ENCODE results near the gene AHCYL2. TPM values are rescaled to one million over a fixed set of nuclear protein-coding genes. Genes with fewer than 3 reads are reported as not detected.
"Not testable (repeated sequence)": the region's sequence is repeated elsewhere in the genome, so short reads cannot be mapped to it uniquely, and the experiment has no call there.

Gene AHCYL2
- total RNA-seq, 1 experiment from 2014 or later: 22.0 TPM

- DNase-seq (ENCODE audit: low read depth): no peak
Measured at GRCh38 chr7:129453510-129454248, 228.8 kb downstream of the AHCYL2 start.

GRCh38 chr7:129454249-129454551 lies 229.4 kb downstream of the AHCYL2 start:
- peak; percentile 53 for DNase-seq (ENCODE audit: low read depth)

DNA sequence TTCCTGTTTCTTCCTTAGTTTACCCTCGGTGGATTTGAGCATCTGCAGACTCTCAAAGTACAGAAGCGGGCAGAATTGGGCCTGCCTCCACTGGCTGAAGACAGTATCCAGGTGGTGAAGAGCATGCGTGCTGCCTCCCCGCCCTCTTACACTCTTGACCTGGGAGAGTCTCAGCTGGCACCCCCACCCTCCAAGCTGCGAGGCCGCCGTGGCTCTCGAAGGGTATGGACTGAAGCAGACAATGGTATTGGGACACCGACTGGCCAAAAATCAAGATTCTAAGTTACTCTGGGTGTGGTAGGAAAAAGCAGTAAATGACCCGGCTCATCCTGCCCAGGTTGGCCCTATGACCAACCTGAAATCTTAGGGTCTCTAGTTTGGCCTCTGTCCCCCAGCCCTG lies 231.6 kb downstream of the AHCYL2 start:
- no peak for DNase-seq (ENCODE audit: low read depth)

DNA sequence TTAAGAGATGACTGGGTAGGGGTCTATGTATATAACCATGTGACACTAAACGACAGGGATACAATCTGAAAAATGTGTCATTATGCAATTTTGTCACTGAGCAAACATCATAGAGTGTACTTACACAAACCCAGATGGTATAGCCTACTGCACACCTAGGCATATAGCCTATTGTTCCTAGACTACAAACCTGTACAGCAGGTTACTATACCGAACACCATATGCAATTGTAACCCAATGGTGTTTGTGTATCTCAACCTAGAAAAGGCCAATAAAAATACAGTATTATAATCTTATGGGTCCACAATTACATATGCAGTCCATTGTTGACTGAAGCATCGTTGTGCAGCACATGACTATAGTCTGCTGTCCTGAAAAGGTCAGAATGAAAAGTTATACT lies 232.3 kb downstream of the AHCYL2 start:
- DNase-seq (ENCODE audit: low read depth): no peak

DNA sequence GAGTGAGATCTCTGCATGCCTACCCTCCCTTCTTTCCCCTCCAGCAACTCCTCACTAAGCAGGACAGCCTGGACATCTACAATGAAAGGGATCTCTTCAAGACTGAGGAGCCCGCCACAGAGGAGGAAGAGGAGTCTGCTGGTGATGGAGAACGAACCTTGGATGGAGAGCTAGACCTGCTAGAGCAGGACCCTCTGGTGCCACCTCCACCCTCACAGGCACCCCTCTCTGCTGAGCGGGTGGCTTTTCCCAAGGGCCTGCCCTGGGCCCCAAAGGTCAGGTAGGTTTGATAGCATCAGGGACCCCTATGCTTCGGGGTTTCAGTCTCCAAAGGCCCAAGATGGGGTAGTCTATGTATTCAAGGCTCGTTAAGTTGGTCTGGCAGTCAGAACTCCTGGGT lies 233.3 kb downstream of the AHCYL2 start:
- DNase-seq (ENCODE audit: low read depth): no peak

- DNase-seq (ENCODE audit: low read depth): no peak
Measured at GRCh38 chr7:129461809-129462208, 237.0 kb downstream of the AHCYL2 start.

DNA sequence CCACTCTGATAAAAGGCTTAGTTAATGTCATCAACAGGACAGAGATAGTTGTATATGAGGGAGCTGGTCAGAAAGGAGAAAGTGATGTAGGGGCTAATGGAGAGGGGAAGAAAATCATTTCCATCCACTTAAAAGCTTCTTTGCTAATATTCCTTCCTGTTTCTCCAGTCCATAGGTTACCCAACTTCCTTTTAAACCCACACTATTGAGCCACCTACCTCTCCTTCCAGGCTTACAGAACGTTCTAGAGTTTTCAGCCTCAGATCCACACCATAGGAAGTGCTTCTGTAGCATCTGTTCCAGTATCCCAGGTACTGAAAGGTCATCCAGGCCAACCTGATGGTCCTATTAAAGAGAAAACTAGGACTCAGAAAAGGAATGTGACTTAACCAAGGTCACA lies 237.6 kb downstream of the AHCYL2 start:
- DNase-seq (ENCODE audit: low read depth): no peak

DNA sequence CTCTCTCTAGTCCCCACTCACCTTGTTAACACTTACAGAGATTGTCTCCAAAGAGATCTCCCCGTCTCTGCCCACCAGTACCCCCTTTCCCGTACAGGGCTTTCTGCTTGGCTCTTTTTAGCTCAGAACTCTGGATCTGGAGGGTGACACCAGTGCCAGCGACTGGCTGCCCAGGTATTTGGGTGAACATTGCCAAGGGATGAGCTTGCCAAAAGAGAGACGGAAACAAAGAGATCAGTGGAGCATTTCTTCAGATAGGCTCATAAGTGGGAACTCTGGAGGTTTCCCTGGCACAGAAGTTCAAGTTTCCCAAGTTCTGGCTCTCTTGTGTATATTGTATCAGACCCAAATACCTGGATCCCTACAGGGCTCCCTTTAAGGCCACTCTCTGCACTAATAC lies 239.4 kb downstream of the AHCYL2 start:
- DNase-seq (ENCODE audit: low read depth): no peak

GRCh38 chr7:129465080-129465479 lies 240.2 kb downstream of the AHCYL2 start:
- DNase-seq (ENCODE audit: low read depth): no peak

GRCh38 chr7:129466796-129467195 lies 242.0 kb downstream of the AHCYL2 start:
- no peak for DNase-seq (ENCODE audit: low read depth)

DNA sequence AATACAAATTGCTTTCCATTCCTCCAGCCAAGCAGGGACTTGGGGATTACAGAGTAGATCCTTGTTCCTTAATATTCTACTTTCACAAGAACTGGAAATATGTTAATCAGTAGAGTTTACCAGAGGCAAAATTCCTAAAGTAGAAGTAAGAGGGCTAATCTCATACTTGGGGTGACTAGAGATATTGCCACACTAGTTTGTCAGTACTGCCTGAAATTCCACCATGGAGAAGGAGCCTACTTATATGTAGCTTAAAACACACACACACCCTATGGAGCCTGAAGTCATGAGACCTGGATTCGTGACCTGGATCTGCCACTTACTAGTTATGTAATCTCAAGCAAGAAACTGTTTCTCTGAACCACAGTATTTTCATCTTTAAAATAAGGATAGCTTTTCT lies 243.3 kb downstream of the AHCYL2 start:
- DNase-seq (ENCODE audit: low read depth): no peak

- DNase-seq (ENCODE audit: low read depth): no peak
Measured at GRCh38 chr7:129468547-129468946, 243.7 kb downstream of the AHCYL2 start.

DNA sequence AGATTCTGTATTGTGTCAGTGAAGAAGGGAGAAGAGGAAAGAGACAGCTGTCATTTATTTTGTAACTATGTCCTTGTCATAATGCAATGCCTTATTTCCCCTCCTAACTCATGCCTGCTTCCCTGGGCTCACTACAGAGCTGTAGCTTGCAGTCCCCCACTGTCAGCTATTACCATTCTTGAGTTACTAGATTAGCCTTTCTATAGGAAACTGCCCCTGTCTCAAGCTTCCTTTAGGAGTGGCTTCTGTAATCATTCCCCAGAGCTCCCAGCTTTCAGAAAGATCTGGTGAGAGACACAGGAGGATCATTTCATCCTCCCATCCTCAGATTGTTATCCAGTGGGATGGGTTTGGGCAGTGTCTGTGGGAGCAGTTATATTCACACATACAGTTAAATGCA lies 245.1 kb downstream of the AHCYL2 start:
- no peak for DNase-seq (ENCODE audit: low read depth)

DNA sequence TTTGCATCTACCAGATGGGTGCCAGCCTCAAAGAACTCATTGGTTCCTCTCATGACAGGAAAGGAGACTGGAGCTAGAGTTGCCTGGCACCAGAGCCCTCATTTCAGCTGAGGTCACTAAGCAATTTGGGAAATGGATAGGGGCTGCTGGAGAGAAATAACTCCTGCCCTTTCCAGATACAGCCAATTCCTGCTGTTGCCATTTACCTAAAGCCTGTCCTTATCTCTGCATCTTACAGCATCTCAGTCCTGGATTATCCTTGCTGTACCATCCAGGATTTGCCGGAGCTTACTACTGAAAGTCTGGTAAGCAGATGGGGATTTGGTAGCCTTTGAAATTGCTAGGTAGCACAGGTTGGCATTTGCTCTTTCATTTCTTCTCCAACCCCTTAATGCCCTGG lies 245.6 kb downstream of the AHCYL2 start:
- DNase-seq (ENCODE audit: low read depth): no peak

DNA sequence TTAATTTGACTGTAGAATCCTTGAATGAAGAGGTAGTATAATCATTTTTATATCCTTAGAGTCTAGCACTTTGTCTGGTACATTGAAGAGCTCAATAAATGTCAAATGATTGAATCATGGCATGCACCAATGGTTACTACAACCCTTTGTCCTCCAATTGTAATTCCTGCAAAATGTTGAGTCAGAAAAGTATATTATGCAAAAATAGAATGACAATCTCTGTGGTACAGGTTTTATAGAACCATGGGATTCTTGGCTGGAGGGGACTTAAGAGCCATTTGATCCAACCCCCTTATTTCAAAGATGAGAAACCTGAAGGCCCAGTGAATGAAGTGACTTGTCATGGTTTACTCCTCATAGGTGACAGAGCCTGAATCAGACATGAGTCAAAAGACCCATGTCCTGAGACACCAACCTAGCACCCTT lies 246.6 kb downstream of the AHCYL2 start:
- no peak for DNase-seq (ENCODE audit: low read depth)

DNA sequence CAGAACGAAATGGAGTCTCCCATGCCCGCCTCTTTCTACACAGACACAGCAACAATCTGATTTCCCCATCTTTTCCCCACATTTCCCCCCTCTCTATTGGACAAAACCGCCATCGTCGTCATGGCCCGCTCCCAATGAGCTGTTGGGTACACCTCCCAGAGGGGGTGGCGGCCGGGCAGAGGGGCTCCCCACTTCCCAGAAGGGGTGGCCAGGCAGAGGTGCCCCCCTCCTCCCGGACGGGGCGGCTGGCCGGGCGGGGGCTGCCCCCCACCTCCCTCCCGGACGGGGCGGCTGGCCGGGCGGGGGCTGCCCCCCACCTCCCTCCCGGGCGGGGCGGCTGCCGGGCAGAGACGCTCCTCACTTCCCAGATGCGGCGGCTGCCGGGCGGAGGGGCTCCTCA lies 251.1 kb downstream of the AHCYL2 start:
- not testable (repeated sequence) for DNase-seq (ENCODE audit: low read depth)

DNA sequence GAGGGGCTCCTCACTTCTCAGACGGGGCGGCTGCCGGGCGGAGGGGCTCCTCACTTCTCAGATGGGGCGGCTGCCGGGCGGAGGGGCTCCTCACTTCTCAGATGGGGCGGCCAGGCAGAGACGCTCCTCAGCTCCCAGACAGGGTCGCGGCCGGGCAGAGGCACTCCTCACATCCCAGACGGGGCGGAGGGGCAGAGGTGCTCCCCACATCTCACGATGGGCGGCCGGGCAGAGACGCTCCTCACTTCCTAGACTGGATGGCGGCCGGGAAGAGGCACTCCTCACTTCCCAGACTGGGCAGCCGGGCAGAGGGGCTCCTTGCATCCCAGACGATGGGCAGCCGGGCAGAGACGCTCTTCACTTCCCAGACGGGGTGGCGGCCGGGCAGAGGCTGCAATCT lies 251.6 kb downstream of the AHCYL2 start:
- DNase-seq (ENCODE audit: low read depth): not testable (repeated sequence)

Other genes with a start within 250 kb of the AHCYL2 start
- gene TNPO3, start 169.9 kb upstream of the AHCYL2 start, total RNA-seq (2014; rRNA removed; shearing (Covaris generic)): 135 and 137 TPM in 2 replicates
- 15.1 and 17.7 TPM in 2 replicates for gene TSPAN33, start 80.3 kb upstream of the AHCYL2 start, total RNA-seq (2014; rRNA removed; shearing (Covaris generic))
- 20.4 and 30.4 TPM in 2 replicates for gene SMO, start 36.4 kb upstream of the AHCYL2 start, total RNA-seq (2014; rRNA removed; shearing (Covaris generic))
- 9.2 and 9.6 TPM in 2 replicates for gene STRIP2, start 209.4 kb downstream of the AHCYL2 start, total RNA-seq (2014; rRNA removed; shearing (Covaris generic))

Measured in Daoy (cell line).